Measurements from ENCODE around the gene MSANTD7.
"Not testable (repeated sequence)": the region's sequence is repeated elsewhere in the genome, so short reads cannot be mapped to it uniquely, and the experiment has no call there.

The MSANTD7 gene

DNA sequence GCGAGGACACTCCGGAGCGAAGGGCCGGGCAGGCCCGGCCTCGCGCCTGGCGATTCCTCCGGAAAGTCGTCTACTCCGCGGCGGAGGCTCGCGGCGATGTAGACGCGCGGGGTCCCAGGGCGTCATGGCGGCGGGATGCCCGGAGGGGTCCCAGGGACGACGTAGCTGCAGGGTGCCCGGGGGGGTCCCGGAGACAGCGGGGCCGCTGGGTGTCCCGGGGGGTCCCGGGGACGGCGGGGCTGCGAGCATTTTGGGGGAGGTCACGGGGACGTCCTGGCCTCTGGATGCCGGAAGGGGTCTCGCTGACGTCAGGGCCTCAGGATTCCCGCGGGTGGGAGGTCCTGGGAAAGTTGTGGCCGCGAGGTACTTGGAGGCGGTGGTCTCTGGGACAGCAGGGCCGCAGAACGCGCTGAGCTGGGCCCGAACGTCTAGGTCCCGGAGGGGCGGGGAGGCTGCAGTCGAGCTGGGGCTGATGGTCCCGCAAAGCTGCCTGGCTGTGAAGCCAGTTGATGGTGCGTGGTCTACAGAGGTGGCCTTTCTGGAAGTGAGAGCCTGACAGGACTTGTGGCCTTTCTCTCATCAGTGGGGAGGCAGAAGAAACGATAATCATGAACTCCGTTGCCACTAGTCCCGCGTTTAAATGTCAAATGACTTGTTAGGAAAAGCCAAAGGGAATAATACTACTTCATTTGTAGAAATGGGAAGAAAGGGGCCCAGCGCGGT lies 637 bp downstream of the MSANTD7 start:
- no peak for DNase-seq

GRCh38 chr10:14839305-14839695 lies 1.2 kb downstream of the MSANTD7 start:
- DNase-seq = no peak

DNA sequence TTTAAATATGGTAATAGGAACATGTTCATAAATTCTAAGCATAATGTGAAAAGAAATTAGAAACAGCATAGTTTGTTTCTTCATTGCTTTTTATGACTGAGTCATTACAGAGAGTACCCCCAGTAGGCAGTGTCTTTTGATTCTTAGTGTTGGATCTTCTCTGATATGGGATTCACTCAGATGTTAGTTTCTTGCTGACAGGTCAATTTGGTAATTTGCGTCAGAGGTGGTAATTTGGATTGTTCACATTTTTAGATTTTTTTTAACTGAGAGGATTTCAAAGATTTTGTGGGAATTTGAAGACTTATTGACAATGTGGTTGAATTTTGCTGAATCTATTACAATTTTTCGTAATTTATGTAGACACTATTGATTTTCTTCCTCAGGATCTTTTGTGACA lies 2.1 kb downstream of the MSANTD7 start:
- DNase-seq = no peak

DNA sequence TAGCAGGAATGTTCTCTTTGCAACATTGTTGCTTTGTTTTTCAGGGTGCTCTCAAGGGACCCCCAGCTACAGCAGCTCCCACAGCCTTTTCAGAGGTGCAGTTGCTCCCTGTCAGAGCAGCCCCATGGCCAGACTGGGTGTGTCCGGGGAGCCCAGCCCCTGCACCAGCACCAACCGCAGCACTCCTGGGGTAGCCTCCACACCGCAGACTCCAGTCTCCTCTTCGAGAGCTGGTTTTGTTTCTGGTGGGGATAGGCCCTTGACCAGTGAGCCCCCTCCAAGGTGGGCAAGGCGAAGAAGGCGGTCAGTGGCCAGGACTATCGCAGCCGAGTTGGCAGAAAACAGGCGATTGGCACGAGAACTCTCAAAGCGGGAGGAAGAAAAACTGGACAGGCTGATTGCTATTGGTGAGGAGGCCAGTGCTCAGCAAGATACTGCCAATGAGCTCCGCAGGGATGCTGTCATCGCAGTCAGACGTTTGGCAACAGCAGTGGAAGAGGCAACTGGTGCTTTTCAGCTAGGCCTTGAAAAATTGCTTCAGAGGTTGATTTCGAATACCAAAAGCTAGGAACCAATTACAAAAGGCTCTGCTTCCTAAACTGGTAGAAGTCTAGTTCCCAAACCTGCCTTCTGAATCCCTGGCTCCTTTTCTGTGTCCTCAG lies 5.4 kb downstream of the MSANTD7 start:
- no peak for DNase-seq

GRCh38 chr10:14844948-14845347 lies 6.8 kb downstream of the MSANTD7 start:
- no peak for DNase-seq

- no peak for DNase-seq
These were observed 14.1 kb downstream of the MSANTD7 start for GRCh38 chr10:14852236-14852635.

GRCh38 chr10:14855453-14855852 lies 17.3 kb downstream of the MSANTD7 start:
- DNase-seq = no peak

GRCh38 chr10:14858338-14858960 lies 20.3 kb downstream of the MSANTD7 start:
- DNase-seq = no peak

- DNase-seq = no peak
These were observed 20.9 kb downstream of the MSANTD7 start for GRCh38 chr10:14859043-14859442.

GRCh38 chr10:14859775-14860174 lies 21.7 kb downstream of the MSANTD7 start:
- no peak for DNase-seq

GRCh38 chr10:14860791-14861190 lies 22.7 kb downstream of the MSANTD7 start:
- no peak for DNase-seq

GRCh38 chr10:14864466-14864865 lies 26.4 kb downstream of the MSANTD7 start:
- DNase-seq = not testable (repeated sequence)

DNA sequence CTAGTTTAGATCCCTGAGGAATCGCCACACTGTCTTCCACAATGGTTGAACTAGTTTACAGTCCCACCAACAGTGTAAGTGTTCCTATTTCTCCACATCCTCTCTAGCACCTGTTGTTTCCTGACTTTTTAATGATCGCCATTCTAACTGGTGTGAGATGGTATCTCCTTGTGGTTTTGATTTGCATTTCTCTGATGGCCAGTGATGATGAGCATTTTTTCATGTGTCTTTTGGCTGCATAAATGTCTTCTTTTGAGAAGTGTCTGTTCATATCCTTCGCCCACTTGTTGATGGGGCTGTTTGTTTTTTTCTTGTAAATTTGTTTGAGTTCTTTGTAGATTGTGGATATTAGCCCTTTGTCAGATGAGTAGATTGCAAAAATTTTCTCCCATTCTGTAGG lies 26.8 kb downstream of the MSANTD7 start:
- DNase-seq = not testable (repeated sequence)

DNA sequence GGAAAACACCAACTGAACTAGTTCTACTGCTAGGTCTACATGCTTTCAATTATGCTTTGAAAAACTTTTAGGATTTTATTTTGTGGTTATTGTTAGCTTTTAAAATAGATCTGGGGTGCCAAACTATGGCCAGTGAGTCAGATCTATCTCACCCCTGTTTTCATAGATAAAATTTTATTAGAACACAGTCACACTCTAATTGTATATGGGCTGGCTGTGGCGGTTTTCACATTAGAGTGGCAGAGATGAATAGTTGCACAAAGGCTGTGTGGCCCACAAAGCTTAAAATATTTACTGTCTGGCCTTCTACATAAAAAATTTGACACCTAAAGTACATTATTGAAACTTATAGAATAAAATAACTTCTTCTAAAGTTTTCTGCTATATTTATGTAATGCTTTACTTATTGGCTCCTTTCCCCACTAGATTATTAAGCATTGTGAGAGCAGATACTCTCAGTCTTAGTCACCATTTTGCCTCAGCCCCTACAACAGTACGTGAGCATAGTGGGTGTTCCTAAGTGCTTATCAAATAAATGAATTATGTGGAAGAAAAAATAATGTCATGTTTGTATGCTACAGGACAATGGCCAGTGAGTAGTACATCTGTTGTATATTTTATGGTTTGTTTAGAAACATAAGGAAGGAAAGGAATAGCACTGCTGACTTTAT lies 35.1 kb downstream of the MSANTD7 start:
- DNase-seq = no peak

- no peak for DNase-seq
These were observed 37.8 kb downstream of the MSANTD7 start for GRCh38 chr10:14875941-14876340.

- DNase-seq = no peak
These were observed 38.7 kb downstream of the MSANTD7 start for GRCh38 chr10:14876764-14877163.

- DNase-seq = peak; percentile 64 to 80
These were observed 40.4 kb downstream of the MSANTD7 start, which contains the start of gene SUV39H2 for GRCh38 chr10:14878266-14879123. SUV39H2 (plus strand) TSS chr10:14878866; CDS start chr10:14878889, 23 bp downstream.

- peak in 1 of 2 donors; percentile 23 for DNase-seq
These were observed 41.2 kb downstream of the MSANTD7 start for GRCh38 chr10:14879124-14879927.

- DNase-seq = no peak
These were observed 41.8 kb downstream of the MSANTD7 start for GRCh38 chr10:14879928-14880193.

DNA sequence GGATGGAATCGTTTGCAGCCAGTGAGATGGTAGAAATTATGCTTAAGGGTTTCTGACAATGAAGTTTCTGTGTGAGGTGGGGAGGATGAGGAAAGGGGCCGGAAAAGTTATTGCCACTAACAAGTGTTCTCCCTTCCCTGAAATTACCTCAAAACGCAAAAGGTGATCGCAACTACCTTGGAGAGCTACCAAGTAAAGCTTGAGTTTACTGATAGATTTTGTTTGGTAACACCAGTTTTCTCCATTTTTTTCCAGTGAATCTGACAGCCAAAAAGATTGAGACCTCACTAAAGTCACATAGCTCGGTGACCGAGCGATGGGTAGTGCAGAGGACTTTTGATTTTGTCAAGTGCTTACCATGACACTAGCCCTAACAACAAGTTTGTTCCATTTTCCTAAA lies 42.1 kb downstream of the MSANTD7 start:
- no peak for DNase-seq

- DNase-seq = no peak
These were observed 46.0 kb downstream of the MSANTD7 start for GRCh38 chr10:14884082-14884481.
